ENCODE results near the gene SLC29A1. TPM values are rescaled to one million over a fixed set of nuclear protein-coding genes. Genes with fewer than 3 reads are reported as not detected.

SLC29A1 gene
- total and polyA plus RNA-seq, 2 donors, result 16.3 to 80.1 TPM

GRCh38 chr6:44245391-44245911, 22.1 kb downstream of the SLC29A1 start:
- no peaks in the 10 kb centered on the region for H3K4me1 ChIP-seq (ENCODE audit: insufficient read depth)
- WGBS, result 72% methylated on average over 12 of the region's 12 CpGs
- peak overlapping the region; percentile 76 for H3K27ac ChIP-seq (ENCODE audit: low read depth)
- H3K36me3 ChIP-seq (ENCODE audit: insufficient read depth), result no peaks in the 10 kb centered on the region
- peak overlapping the region; percentile 76 for H3K4me3 ChIP-seq (ENCODE audit: low read depth, low read length)
- no peak for DNase-seq (ENCODE audit: extremely low spot score)

GRCh38 chr6:44245912-44246662, 22.7 kb downstream of the SLC29A1 start:
- Histone ChIP-seq H3K27ac (ENCODE audit: low read depth) (peak overlapping the region; percentile 76), H3K36me3 (ENCODE audit: insufficient read depth) (no peaks in the 10 kb centered on the region), H3K4me1 (ENCODE audit: insufficient read depth) (no peaks in the 10 kb centered on the region), H3K4me3 (ENCODE audit: low read depth, low read length) (peak overlapping the region; percentile 76)
- no peak for DNase-seq (ENCODE audit: extremely low spot score)
- WGBS, result under 1% methylated on average over 62 of the region's 62 CpGs

GRCh38 chr6:44246663-44247337, 23.4 kb downstream of the SLC29A1 start, which contains the start of gene HSP90AB1:
HSP90AB1 (plus strand) TSS chr6:44247101; CDS start chr6:44248630, 1,529 bp downstream.
- DNase-seq (ENCODE audit: extremely low spot score), result peak; percentile 96
- Histone ChIP-seq H3K36me3 (ENCODE audit: insufficient read depth) (peaks cover 2% of the 10 kb centered on the region), H3K4me3 (ENCODE audit: low read depth, low read length) (peak within 1 kb of the TSS; percentile 76), H3K27ac (ENCODE audit: low read depth) (peak within 1 kb of the TSS; percentile 81), H3K4me1 (ENCODE audit: insufficient read depth) (no peaks in the 10 kb centered on the region)
- under 1% methylated on average over 34 of the region's 34 CpGs for WGBS

DNA sequence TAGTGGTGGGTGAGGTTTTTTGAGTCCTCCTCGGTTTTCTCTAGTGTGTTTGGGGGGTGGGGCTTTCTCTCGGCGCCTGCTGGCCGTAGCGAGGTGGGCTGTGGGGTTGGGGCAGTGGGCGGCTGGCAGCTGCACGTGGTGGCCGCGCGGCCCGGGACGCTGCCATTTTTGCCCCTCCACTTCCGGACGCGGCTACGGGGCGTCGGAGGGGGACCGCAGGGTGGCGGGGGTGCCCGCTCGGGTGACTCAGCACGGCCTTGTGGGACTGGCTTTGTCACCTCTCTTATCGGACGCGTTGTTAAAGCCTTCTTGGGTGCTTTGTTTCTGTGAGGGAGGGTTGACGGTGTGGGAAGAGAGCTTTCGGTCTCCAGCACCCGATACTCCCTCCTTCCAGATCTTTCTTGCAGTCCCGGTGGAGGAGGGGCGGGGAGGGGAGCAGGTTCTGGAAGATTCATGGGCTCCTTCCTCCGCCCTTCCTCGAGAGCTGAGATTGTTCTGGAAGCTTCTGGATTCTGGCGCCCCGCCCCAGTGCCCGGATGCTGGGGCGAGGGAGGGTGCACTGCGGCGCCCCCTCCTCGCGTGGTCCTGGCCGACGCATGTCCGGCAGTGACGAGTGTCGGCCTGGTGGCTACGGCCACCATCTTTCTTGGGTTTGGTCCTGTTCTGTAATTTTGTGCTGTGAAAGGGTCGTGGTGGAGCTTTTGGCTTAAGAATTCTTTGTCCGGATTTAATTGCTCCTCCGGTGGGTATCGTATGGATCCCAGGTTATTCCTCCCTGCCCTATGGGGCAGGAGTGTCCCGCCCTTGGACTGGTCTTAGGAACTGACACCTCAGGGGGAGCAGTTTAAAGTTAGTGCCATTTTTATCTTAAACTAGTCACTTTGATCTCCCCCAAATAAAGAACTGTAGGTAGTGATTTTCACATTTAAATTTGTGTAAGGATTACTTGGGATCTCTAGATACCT, 24.2 kb downstream of the SLC29A1 start:
- H3K4me1 ChIP-seq (ENCODE audit: insufficient read depth), result no peaks in the 10 kb centered on the region
- peak overlapping the region; percentile 81 for H3K27ac ChIP-seq (ENCODE audit: low read depth)
- H3K4me3 ChIP-seq (ENCODE audit: low read depth, low read length), result peak overlapping the region; percentile 76
- peaks cover 4% of the 10 kb centered on the region for H3K36me3 ChIP-seq (ENCODE audit: insufficient read depth)
- WGBS, result under 1% methylated on average over 52 of the region's 52 CpGs
- no peak for DNase-seq (ENCODE audit: extremely low spot score)

- Histone ChIP-seq H3K27ac (ENCODE audit: low read depth) (no peak overlapping the region), H3K4me1 (ENCODE audit: insufficient read depth) (no peaks in the 10 kb centered on the region), H3K4me3 (ENCODE audit: low read depth, low read length) (peak overlapping the region; percentile 76), H3K36me3 (ENCODE audit: insufficient read depth) (peaks cover 4% of the 10 kb centered on the region)
- no peak for DNase-seq (ENCODE audit: extremely low spot score)
- 37% methylated on average over 1 of the region's 1 CpG for WGBS
Measured at GRCh38 chr6:44248579-44248978, 25.2 kb downstream of the SLC29A1 start.

DNA sequence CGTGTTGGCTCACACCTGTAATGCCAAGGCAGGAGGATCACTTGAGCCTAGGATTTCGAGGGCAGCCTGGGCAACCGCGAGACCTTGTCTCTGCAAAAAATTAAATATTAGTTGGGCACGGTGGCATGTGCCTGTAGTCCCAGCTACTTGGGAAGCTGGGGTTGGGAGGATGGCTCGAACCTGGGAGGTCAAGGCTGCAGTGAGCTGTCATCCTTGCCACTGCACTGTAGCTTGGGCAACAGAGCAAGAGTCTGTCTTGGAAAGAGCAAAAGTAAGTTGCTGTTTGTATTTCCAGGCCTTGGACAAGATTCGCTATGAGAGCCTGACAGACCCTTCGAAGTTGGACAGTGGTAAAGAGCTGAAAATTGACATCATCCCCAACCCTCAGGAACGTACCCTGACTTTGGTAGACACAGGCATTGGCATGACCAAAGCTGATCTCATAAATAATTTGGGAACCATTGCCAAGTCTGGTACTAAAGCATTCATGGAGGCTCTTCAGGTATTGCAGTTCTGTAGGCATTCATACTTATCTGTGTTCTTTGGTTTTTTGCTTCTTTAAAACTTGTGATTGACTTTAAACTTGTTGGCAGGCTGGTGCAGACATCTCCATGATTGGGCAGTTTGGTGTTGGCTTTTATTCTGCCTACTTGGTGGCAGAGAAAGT, 25.8 kb downstream of the SLC29A1 start:
- peaks cover 4% of the 10 kb centered on the region for H3K36me3 ChIP-seq (ENCODE audit: insufficient read depth)
- no peak overlapping the region for H3K4me3 ChIP-seq (ENCODE audit: low read depth, low read length)
- no peak for DNase-seq (ENCODE audit: extremely low spot score)
- no peak overlapping the region for H3K27ac ChIP-seq (ENCODE audit: low read depth)
- H3K4me1 ChIP-seq (ENCODE audit: insufficient read depth), result no peaks in the 10 kb centered on the region
- WGBS, result 81% methylated on average over 9 of the region's 9 CpGs

DNA sequence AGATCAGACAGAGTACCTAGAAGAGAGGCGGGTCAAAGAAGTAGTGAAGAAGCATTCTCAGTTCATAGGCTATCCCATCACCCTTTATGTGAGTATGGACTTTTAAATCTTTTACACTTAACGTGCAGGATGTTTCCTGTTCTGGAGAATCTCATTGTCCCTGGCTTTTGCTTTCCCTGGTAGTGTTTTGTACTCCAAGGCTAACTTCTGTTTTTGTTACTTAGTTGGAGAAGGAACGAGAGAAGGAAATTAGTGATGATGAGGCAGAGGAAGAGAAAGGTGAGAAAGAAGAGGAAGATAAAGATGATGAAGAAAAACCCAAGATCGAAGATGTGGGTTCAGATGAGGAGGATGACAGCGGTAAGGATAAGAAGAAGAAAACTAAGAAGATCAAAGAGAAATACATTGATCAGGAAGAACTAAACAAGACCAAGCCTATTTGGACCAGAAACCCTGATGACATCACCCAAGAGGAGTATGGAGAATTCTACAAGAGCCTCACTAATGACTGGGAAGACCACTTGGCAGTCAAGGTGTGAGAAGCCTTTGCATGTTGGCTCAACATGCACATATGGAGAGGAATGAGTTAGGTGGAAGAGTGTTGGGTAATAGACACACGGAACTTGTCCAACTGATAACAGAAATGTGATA, 26.8 kb downstream of the SLC29A1 start:
- no peak for DNase-seq (ENCODE audit: extremely low spot score)
- Histone ChIP-seq H3K36me3 (ENCODE audit: insufficient read depth) (peaks cover 4% of the 10 kb centered on the region), H3K27ac (ENCODE audit: low read depth) (no peak overlapping the region), H3K4me1 (ENCODE audit: insufficient read depth) (no peaks in the 10 kb centered on the region), H3K4me3 (ENCODE audit: low read depth, low read length) (no peak overlapping the region)
- 70% methylated on average over 6 of the region's 6 CpGs for WGBS

- DNase-seq (ENCODE audit: extremely low spot score), result no peak
- no peak overlapping the region for H3K4me3 ChIP-seq (ENCODE audit: low read depth, low read length)
- no peak overlapping the region for H3K27ac ChIP-seq (ENCODE audit: low read depth)
- no peaks in the 10 kb centered on the region for H3K4me1 ChIP-seq (ENCODE audit: insufficient read depth)
- 79% methylated on average over 3 of the region's 3 CpGs for WGBS
- H3K36me3 ChIP-seq (ENCODE audit: insufficient read depth), result peaks cover 4% of the 10 kb centered on the region
Measured at GRCh38 chr6:44250718-44251123, 27.3 kb downstream of the SLC29A1 start.

GRCh38 chr6:44251576-44252524, 28.5 kb downstream of the SLC29A1 start:
- Histone ChIP-seq H3K27ac (ENCODE audit: low read depth) (no peak overlapping the region), H3K4me3 (ENCODE audit: low read depth, low read length) (no peak overlapping the region), H3K4me1 (ENCODE audit: insufficient read depth) (no peaks in the 10 kb centered on the region), H3K36me3 (ENCODE audit: insufficient read depth) (peaks cover 4% of the 10 kb centered on the region)
- WGBS, result 93% methylated on average over 14 of the region's 14 CpGs
- DNase-seq (ENCODE audit: extremely low spot score), result no peak

DNA sequence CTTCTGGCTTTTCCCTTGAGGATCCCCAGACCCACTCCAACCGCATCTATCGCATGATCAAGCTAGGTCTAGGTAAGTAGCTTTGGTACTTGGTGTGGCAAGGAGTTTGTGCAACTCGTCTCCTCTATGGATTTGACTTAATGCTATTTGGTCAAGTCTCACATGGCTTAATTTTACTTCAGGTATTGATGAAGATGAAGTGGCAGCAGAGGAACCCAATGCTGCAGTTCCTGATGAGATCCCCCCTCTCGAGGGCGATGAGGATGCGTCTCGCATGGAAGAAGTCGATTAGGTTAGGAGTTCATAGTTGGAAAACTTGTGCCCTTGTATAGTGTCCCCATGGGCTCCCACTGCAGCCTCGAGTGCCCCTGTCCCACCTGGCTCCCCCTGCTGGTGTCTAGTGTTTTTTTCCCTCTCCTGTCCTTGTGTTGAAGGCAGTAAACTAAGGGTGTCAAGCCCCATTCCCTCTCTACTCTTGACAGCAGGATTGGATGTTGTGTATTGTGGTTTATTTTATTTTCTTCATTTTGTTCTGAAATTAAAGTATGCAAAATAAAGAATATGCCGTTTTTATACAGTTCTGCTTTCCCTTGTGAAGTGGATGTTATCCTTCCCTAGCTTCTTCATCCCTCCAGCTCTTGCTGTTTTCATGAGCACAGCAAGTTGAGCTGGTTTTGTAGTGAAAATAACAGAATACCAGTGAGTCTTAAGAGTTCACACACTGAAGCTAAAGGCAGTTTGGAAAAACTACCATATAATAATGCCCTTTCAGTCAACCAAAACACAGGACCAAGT, 30.1 kb downstream of the SLC29A1 start:
- peaks cover 4% of the 10 kb centered on the region for H3K36me3 ChIP-seq (ENCODE audit: insufficient read depth)
- no peak overlapping the region for H3K27ac ChIP-seq (ENCODE audit: low read depth)
- no peak for DNase-seq (ENCODE audit: extremely low spot score)
- no peaks in the 10 kb centered on the region for H3K4me1 ChIP-seq (ENCODE audit: insufficient read depth)
- no peak overlapping the region for H3K4me3 ChIP-seq (ENCODE audit: low read depth, low read length)
- 71% methylated on average over 10 of the region's 10 CpGs for WGBS

Measured in urinary bladder (tissue), 4 donors.